HG03095 (cell line): ENCODE measurements around the gene RAD17.
"Not testable (repeated sequence)": the region's sequence is repeated elsewhere in the genome, so short reads cannot be mapped to it uniquely, and the experiment has no call there.

Source experiments
- ATAC-seq: cut with Tn5 transposase; IDR thresholded peaks from one replicate; pipeline ENCODE4 v1.9.1; 2021; ENCODE audit warnings: moderate library complexity; ENCODE audit not compliant: unreplicated experiment

Gene RAD17

GRCh38 chr5:69374911-69375446 lies 5.4 kb downstream of the RAD17 start:
- peak; percentile 57 for ATAC-seq

GRCh38 chr5:69378376-69378775 lies 8.8 kb downstream of the RAD17 start:
- ATAC-seq: no peak

- no peak for ATAC-seq
These were observed 35.2 kb downstream of the RAD17 start for GRCh38 chr5:69404659-69405330.

DNA sequence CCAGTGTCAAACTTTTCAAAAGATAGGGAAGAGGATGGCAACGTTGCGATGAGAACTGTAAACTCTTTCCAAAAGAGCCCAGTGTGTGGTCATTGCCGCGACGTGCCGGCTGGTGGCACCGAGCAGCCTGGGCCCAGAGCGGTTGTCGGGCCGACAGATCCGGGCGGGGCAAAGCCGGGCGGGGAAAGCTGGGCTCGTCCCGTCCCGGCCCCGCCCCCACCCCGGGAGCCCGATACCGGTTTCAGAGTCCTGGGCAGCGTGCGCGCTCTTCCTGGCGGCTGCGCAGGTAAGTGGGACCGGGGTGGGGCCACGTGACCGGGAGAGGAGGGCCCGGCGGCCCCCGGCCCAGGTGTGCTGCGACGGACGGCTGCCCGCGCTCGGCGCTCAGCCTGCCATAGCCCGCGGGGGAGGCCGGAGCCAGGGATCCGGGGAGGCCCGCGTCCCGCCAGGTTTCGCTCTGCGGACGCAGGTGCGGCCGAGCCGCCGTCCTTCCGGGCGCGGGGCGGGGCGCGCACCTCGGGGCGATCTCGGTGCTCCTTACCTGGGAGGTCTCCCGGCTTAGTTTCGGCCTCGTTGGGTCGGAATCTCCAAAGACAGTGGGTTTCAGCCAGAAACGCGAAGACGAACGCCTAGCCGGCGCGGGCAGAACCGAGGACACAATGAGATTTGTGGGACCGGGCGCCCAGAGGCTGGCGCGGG lies 45.4 kb downstream of the RAD17 start, which contains the start of gene MARVELD2:
Gene MARVELD2 (plus strand): TSS at position 232 of the 699 bp plus-strand sequence. CDS start 4,270 bp downstream, outside the sequence.
- peak; percentile 71 for ATAC-seq

DNA sequence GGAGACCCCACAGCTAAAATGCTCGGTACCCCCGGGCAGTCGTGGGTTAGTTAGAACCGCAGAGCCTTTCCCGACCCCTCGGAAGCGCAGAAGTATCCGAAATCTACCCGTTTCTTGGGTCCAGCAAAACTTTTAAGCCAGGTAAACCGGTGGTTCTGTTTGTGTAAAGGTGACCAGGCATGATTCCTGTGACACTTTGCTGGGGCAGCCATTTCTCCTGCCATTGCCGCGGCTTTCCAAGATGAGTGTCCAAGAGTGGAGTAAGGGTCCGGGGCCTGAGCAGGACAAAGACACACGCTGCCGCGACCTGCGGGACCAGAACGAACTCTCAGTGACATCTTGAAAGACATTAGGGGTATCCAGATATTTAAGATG lies 46.0 kb downstream of the RAD17 start:
- no peak for ATAC-seq

GRCh38 chr5:69416180-69416579 lies 46.6 kb downstream of the RAD17 start:
- ATAC-seq: no peak

- no peak for ATAC-seq
These were observed 47.1 kb downstream of the RAD17 start for GRCh38 chr5:69416699-69417098.

GRCh38 chr5:69418554-69418953 lies 48.9 kb downstream of the RAD17 start:
- ATAC-seq: no peak

- no peak for ATAC-seq
These were observed 62.0 kb downstream of the RAD17 start for GRCh38 chr5:69431424-69432303.

DNA sequence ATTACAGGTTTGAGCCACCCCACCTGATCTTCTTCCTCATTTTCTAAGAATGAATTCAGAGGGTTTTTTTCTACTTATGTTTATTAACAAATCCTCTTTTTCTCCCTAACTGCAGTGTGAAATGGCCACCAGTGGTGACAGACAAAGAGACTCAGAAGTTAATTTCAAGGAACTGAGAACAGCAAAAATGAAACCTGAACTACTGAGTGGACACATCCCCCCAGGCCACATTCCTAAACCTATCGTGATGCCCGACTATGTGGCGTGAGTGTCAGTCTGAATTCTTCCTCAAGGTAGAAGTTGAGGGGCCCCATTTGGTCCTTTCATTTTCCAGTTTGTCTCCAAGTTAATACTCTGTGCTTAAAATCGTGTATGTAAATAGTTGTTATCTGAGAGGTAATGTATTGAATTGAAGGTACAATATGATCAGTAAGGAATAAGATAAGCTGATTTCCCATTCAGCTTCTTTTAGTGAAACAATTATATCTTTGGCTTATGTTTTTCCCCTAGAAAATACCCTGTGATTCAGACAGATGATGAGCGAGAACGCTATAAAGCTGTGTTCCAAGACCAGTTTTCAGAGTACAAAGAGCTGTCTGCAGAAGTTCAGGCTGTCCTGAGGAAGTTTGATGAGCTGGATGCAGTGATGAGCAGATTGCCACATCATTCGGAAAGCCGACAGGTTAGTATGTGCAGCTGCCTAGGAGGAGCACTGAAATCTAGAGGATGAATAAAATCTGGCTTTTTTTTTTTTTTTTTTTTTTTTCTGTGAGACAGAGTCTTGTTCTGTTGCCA lies 63.0 kb downstream of the RAD17 start:
- ATAC-seq: peak; percentile 81

- ATAC-seq: not testable (repeated sequence)
These were observed 65.8 kb downstream of the RAD17 start for GRCh38 chr5:69435276-69435884.

DNA sequence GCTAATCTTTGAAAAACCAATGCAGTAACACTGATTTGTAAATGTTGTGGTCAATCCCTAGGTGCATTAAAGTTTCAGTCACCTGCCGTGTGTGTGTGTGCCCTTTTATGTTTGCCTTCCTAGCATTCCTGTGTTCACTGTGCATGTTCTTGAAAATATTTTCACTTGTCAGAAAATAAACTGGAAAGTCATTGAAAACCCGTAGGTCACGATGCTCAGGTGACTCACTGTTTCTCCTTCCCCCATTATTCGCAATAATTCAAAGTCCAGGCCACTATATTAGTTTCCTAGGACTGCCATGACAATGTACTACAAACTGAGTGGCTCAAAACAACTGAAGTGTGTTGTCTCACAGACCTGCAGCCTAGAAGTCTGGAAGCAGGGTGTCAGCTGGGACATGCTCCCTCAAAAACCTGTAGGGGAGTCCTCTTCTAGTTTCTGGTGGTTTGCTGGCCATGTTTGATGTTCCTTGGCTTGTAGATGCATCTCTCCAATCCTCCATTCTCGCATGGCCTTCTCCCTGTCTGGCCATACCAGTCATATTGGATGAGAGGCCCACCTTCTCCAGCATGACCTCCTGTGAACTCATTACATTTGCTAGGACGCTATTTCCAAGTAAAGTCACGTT lies 74.6 kb downstream of the RAD17 start:
- ATAC-seq: no peak

GRCh38 chr5:69449511-69449910 lies 79.9 kb downstream of the RAD17 start:
- no peak for ATAC-seq

DNA sequence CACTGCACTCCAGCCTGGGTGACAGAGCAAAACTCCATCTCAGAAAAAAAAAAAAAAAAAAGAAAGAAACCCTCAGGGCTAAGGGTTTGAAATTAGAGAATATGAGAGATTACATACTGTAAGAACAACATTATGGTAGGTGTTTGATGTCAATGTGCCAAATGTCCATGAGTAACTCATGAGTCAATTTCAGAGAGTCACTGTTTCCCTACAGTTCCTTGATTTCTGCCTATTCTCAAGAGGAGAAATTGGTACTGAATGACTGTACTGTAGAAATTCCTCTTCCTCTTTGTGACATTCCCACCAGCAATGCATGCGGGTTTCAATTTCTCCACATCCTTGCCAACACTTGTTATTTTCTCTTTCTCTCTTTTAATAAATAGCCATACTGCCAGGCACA lies 80.5 kb downstream of the RAD17 start:
- no peak for ATAC-seq

DNA sequence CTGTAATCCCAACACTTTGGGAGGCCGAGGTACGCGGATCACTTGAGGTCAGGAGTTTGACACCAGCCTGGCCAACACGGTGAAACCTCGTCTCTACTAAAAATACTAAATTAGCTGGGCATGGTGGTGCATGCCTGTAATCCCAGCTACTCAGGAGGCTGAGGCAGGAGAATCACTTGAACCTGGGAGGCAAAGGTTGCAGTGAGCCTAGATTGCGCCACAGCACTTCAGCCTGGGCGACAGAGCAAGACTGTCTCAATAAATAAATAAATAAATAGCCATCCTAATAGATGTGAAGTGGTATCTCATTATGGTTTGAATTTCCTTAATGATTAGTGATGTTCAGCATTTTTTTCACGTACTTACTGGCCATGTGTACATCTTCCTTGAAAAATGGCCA lies 80.9 kb downstream of the RAD17 start:
- ATAC-seq: not testable (repeated sequence)

GRCh38 chr5:69451941-69452647 lies 82.5 kb downstream of the RAD17 start:
- no peak for ATAC-seq

- ATAC-seq: not testable (repeated sequence)
These were observed 83.9 kb downstream of the RAD17 start for GRCh38 chr5:69453487-69453886.

DNA sequence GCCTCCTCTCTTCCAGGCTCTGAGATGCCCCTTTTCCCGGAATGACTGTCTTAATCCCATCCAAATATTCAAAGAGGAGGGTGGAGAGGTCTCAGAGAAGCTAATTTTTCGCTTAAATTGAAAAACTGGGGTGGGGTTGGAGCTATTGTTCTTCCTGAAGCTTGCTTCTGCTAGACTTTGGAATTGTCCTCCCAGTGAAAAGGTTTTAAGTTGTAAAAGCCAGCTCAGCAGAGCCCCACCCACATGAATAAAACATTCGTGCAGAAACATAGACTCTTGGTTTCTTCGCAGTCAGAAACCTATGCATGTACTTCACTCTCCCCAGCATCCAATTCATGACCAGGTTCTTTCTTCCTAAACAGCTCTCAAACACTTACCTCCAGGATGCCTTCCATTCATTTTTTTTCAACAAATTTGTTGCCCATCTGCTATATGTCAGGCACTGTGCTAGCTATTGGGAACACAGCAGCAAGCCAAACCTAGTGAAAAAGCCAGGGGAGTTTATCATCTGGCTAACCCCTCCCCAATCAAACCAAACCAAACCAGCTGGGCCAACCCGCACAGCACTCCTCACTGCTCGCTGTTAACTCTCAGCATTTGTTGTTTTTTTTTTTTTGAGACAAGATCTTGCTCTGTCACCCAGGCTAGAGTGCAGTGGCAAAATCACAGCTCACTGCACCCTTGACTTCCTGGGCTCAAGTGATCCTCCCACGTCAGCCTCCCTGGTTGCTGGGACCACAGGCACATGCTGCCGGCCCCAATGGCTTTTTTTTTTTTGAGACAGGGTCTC lies 85.0 kb downstream of the RAD17 start:
- ATAC-seq: no peak
